Activated naive CD8-positive, alpha-beta T cell treated with anti-CD3 and anti-CD28 coated beads for 36 hours (primary cell): ENCODE measurements around the gene SSR2. TPM values are rescaled to one million over a fixed set of nuclear protein-coding genes. Genes with fewer than 3 reads are reported as not detected.
"Not testable (repeated sequence)": the region's sequence is repeated elsewhere in the genome, so short reads cannot be mapped to it uniquely, and the experiment has no call there.

Experiments used
- DNase-seq: peaks from one replicate; pipeline ENCODE4 v3.0.0; 2021
- H3K27ac Mint-ChIP-seq: one replicate; pipeline ENCODE4 v1.8.0; 2022; ENCODE audit warnings: mild to moderate bottlenecking, moderate library complexity, mixed read lengths
- H3K27me3 Mint-ChIP-seq: one replicate; pipeline ENCODE4 v1.8.0; 2022; ENCODE audit warnings: mild to moderate bottlenecking, mixed read lengths
- H3K36me3 Mint-ChIP-seq: one replicate; pipeline ENCODE4 v1.8.0; 2021; ENCODE audit warnings: mild to moderate bottlenecking, mixed read lengths
- H3K4me1 Mint-ChIP-seq: one replicate; pipeline ENCODE4 v1.8.0; 2021; ENCODE audit warnings: mixed read lengths
- H3K4me3 Mint-ChIP-seq: one replicate; pipeline ENCODE4 v1.8.0; 2022; ENCODE audit warnings: mild to moderate bottlenecking, moderate library complexity, mixed read lengths
- H3K9me3 Mint-ChIP-seq: one replicate; pipeline ENCODE4 v1.8.0; 2022; ENCODE audit warnings: mixed read lengths
- total RNA-seq, 2 experiments: library from RNA; stranded (reverse); gene quantifications; one replicate each; pipeline ENCODE4 v1.2.3, GENCODE V29; 2021

SSR2 gene
- total RNA-seq, 2 experiments from 2014 or later = 155 TPM

DNA sequence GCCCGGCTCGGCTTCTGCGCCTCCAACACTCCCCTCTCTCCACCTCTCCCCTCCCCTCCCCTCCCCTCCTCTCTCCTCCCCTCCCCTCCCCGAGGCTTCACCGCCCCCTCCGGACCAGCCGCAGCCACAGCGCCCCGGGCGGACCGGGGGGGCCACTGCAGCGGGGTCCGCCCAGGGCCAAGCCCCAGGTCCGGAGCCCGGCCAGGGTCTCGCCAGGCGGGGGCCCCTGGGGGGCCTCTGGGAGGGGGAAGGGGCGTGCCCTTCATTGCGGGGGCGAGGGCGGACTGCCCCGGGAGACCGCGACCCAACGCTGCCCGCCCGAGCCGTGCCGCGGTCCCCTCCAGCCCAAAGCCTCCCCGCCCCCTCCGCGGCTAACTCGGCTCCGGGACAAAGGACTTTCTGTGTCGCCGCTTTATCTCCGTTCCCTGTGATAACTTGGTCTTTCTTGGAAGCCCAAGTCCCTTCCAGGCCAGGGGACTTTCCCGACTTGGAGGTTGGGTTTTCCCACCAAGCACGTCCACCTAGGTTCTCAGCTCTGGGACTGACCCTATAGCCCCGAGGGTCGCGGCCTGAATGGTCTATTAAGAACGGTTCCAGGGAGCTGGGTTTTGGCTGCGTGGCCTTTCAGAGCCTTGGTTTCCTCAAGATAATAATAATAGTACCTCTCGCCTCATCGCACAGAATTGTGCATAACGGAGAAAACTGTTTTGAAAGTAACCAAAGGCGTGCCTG is 33.2 kb upstream of the SSR2 start, which contains the start of gene UBQLN4:
Gene UBQLN4 (minus strand): TSS at position 31 of the 732 bp plus-strand sequence. CDS start 97 bp downstream, outside the sequence.
- Mint-ChIP-seq H3K4me3 (peak within 1 kb of the TSS; percentile 95), H3K27ac (peak within 1 kb of the TSS; percentile 93), H3K9me3 (no peaks in the 10 kb centered on the region), H3K36me3 (peaks cover 9% of the 10 kb centered on the region), H3K4me1 (peaks cover 32% of the 10 kb centered on the region), H3K27me3 (no peaks in the 10 kb centered on the region)
- DNase-seq = peak; percentile 88

DNA sequence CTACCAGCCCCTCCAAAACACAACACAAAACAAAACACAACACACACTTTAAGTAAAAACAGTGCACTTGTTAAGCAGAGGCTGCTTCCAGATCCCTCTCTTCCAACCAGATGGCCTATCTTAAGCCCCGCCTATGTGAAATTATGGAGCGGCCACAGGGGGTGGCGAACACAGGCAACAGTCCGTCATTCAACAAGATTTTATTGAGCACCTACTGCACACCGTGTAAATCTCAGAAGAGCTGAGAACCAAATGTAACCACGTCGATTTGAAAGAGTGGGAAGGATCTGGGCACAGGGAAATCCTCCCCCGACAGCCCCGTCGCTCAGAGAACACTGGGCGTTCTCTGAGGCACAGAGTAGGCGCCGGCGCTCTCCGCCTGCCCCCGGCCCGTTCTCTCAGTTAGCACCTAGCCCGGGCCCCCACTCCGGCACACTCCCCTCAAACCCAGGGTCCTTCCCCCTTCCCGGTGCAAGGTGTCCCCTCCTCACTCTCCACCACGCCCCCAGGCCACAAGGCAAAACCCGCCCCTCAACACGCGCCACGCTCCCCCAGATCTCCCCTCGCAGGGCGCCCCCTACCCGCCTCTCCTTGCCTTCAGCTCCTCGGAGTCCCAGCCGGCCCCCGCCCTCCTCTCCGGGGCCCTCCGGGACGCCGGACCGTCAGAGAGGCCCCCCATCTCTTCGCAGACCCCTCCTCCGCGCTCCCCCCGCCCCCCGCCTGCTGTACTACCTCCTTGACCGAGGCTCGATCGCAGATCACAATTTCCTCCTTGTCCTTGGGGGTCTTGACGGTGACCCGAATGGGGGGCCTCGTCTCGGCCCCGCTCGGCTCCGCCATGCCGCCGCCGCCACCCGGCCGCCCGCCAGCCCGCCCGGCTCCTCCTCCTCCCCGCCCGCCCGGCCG is 32.4 kb upstream of the SSR2 start:
- peak overlapping the region; percentile 91 for H3K27ac Mint-ChIP-seq
- no peaks in the 10 kb centered on the region for H3K27me3 Mint-ChIP-seq
- DNase-seq = peak; percentile 76
- peaks cover 32% of the 10 kb centered on the region for H3K4me1 Mint-ChIP-seq
- H3K36me3 Mint-ChIP-seq = peaks cover 9% of the 10 kb centered on the region
- no peaks in the 10 kb centered on the region for H3K9me3 Mint-ChIP-seq
- peak overlapping the region; percentile 95 for H3K4me3 Mint-ChIP-seq

DNA sequence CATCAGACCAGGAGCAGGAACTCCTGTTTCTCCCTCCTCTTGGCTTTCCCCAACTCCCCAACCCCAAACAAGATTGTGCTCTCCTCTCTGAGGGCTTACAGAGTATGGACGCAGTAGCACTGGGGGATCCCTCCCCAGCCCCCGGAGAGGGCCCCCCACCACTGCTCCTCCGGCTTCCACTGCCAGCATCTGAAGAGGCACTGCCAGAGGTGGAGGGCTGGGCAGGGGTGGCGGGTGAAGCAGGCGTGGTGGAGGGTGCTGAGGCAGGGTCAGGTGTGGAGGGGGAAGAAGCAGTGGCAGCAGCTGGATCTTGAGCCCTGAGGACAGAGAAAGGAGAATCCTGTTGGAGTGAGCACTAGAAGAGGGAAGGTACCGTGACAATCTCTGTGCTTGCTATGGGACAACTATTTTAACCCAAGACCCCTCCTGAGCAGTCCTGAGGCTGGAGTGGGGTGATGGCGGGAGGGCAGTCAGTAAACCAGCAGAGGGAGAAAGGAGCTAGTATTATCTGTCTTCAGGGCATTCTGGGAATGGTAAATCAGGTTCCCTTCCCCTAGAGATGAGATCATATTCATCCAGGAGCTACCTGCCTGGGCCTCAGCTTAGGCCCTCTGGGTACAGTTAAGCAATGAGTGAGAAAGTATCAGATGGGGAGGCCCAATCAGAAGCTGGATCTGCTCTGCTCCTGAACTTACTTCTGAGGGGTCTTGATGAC is 30.4 kb upstream of the SSR2 start:
- Mint-ChIP-seq H3K4me3 (peak overlapping the region; percentile 8), H3K27me3 (no peaks in the 10 kb centered on the region), H3K36me3 (peaks cover 4% of the 10 kb centered on the region), H3K9me3 (no peaks in the 10 kb centered on the region), H3K4me1 (peaks cover 26% of the 10 kb centered on the region), H3K27ac (no peak overlapping the region)
- no peak for DNase-seq

DNA sequence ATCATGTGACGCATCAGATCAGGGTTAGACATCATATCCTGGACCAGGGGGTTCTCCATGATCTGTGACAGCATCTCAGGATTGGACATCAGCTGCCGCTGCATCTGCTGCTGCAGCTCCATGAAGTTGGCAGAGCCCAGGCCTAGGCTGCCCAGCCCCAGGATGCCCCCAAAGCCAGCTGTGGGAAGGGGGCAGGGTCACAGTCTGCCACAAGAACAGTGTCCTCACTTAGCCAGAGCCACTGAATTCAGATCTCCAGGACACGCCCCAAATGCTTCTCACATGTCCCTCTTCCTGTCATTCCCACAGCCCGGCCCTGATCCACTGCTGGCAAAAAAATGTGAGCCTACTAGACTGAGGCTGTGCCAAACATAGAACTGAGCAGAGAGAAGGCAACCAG is 29.6 kb upstream of the SSR2 start:
- Mint-ChIP-seq H3K4me1 (peaks cover 19% of the 10 kb centered on the region), H3K36me3 (peaks cover 4% of the 10 kb centered on the region), H3K27me3 (no peaks in the 10 kb centered on the region), H3K27ac (no peak overlapping the region), H3K9me3 (no peaks in the 10 kb centered on the region), H3K4me3 (no peak overlapping the region)
- no peak for DNase-seq

DNA sequence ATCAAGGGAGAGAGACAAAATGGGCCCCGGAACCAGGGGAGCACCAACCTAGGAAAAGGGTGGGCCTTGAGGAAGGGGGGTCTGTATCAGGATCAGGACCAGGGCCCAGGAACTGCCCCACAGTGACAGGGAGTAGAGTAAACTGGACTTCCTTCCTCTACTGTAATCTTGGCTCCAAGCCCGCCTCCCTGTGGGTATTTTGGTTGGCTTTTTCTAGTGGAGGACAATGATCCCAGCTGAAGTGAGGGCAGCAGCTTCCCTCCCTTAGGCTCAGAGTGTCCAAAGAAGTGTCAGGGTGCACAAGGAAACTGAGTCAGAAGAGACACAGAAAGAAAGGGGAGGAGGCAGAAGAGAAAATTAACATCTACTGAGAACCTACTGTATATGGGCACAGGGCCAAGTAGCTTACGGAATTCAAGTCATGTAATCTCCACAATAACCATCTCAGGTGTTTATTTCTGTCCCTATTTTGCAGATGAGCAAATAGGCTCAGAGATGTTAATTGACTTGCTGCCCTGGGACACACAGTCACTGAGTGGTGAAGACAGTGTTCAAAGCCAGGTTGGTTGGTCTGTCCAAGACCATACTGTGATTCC is 28.0 kb upstream of the SSR2 start:
- Mint-ChIP-seq H3K9me3 (no peaks in the 10 kb centered on the region), H3K27me3 (no peaks in the 10 kb centered on the region), H3K4me1 (peaks cover 13% of the 10 kb centered on the region), H3K27ac (no peak overlapping the region), H3K4me3 (no peak overlapping the region), H3K36me3 (peaks cover 6% of the 10 kb centered on the region)
- no peak for DNase-seq

DNA sequence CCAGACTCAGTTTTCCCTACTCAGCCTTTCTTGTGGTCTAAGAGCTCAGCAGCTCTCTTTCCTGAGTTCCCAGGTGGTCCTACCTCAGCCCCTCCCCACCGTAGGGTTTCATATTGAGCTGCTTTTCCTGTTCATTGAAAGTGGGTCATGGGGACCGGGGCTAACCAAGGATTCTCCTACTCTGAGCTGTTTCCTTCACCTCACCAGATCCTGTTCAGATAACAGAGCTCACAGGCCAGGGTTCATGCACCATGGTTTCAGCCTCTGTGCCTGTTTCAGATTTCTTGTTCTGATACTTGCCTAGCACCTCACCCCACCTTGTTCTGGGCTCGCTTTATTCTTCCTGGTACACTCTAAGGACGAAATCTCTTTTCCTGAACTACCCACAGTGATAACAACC is 24.3 kb upstream of the SSR2 start:
- Mint-ChIP-seq H3K27me3 (no peaks in the 10 kb centered on the region), H3K4me3 (no peak overlapping the region), H3K27ac (no peak overlapping the region), H3K36me3 (peaks cover 11% of the 10 kb centered on the region), H3K9me3 (no peaks in the 10 kb centered on the region), H3K4me1 (no peaks in the 10 kb centered on the region)
- DNase-seq = no peak

DNA sequence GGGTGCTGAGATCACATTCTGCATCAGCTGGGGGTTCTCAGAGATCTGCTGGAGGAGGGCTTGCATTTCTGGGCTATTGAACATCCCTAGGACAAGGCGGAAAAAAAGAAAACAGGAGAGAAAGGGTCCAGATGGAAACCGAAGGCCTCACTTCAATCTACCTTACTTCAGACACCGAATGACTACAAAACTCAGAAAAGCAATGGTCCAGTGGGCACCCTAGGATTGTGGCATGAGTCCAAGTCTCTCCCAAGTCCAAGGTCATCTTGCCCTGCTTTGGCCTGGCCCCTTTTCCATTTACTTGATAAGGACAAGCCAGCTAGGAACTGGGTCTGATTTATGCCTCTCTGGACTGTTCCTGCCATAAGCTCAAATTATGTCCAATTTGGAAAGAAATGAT is 22.1 kb upstream of the SSR2 start:
- Mint-ChIP-seq H3K4me1 (no peaks in the 10 kb centered on the region), H3K27me3 (no peaks in the 10 kb centered on the region), H3K4me3 (no peak overlapping the region), H3K9me3 (no peaks in the 10 kb centered on the region), H3K36me3 (peaks cover 11% of the 10 kb centered on the region), H3K27ac (no peak overlapping the region)
- DNase-seq = no peak

DNA sequence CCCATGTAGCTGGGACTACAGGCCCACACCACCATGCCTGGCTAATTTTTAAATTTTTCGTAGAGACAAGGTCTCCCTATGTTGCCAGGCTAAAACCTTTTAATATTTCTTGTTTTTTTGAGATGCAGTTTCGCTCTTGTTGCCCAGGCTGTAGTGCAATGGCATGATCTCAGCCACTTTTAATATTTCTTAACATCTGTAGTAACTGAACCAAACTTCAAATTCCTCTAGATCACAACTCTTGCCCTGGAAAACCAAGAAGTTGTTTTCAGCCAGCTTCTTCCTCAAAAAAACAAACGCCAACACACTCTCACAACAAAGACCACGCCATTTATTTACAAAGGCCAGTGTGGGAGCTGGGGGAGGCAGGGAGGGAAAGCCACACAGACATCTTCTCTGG is 14.2 kb upstream of the SSR2 start:
- not testable (repeated sequence) for H3K9me3 Mint-ChIP-seq, H3K4me1 Mint-ChIP-seq, H3K36me3 Mint-ChIP-seq, H3K27me3 Mint-ChIP-seq, H3K27ac Mint-ChIP-seq, H3K4me3 Mint-ChIP-seq, DNase-seq

DNA sequence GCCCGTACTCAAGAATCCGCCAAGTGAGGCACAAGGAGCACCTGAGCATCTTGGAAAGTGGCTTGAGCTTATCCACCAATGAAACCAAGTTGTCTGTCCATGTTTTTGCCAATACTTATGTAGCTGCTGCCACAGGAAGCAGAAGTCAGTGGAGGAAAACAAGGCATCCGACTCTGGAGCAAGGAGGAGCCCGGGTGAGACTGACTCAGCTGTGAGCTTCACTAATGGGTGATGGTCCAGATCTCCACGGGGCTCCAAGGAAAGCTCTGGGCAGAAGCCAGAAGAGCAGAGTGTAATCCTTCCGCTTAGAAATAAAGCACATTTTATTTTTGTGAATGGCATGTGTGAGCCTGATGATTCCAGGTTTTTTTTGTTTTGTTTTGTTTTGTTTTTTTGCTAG is 12.3 kb upstream of the SSR2 start:
- DNase-seq = no peak
- Mint-ChIP-seq H3K36me3 (peaks cover 3% of the 10 kb centered on the region), H3K4me1 (no peaks in the 10 kb centered on the region), H3K9me3 (no peaks in the 10 kb centered on the region), H3K27ac (no peak overlapping the region), H3K4me3 (no peak overlapping the region), H3K27me3 (no peaks in the 10 kb centered on the region)

DNA sequence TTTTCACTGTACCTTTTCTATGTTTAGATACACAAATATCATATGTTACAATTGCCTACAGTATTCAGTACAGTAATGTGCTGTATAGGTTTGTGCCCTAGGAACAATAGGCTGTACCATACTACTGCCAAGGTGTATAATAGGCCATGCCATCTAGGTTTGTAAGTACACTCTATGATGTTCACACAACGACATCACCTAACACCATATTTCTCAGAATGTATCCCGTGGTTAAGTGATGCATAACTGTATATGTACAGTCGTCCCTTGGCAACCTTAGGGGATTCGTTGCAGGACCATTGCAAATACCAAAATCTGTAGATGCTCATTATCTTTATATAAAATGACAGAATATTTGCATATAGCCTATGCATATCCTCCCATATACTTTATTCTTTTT is 5.8 kb upstream of the SSR2 start:
- H3K4me1 Mint-ChIP-seq = peaks cover 7% of the 10 kb centered on the region
- no peak overlapping the region for H3K27ac Mint-ChIP-seq
- H3K9me3 Mint-ChIP-seq = no peaks in the 10 kb centered on the region
- no peaks in the 10 kb centered on the region for H3K36me3 Mint-ChIP-seq
- DNase-seq = no peak
- no peak overlapping the region for H3K4me3 Mint-ChIP-seq
- H3K27me3 Mint-ChIP-seq = peaks cover 13% of the 10 kb centered on the region

DNA sequence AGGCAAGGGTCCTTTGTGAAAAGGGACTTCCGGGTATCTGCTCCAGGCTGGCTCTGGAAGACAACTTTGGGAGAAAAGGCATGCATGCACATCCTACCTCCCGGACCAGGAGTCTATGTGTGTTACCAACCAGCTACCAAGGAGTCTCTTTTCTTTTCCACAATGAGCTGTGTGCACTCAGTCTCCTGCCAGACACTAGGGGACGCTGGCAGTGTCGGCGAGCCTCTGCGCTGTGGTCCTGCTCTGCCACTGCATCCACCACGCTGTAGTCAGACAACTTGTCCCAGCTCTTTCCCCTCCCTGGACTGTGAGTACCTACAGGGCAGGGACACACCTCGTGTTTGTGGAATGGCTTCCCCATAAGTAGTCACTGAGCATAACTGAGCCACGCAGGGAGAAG is 5.1 kb upstream of the SSR2 start:
- Mint-ChIP-seq H3K27me3 (peaks cover 13% of the 10 kb centered on the region), H3K9me3 (no peaks in the 10 kb centered on the region), H3K36me3 (no peaks in the 10 kb centered on the region)

DNA sequence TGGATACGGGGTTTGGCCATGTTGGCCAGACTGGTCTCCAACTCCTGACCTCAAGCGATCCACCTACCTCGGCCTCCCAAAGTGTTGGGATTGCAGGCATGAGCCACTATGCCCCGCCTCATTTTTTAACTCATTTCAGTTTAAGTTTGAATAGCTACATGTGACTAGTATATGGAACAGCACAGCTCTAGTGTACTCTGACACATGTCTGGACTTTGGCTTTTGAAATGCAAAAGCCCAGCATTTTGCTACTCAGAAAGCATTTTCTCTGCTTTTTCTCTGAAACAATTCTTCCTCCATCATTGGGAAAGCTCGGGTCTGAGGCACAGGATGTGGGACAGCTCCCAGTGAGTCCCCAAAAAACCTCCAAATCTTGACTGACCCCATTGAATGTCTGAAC is 4.0 kb upstream of the SSR2 start:
- no peak overlapping the region for H3K4me3 Mint-ChIP-seq
- peaks cover 13% of the 10 kb centered on the region for H3K27me3 Mint-ChIP-seq
- H3K27ac Mint-ChIP-seq = no peak overlapping the region
- DNase-seq = no peak
- peaks cover 12% of the 10 kb centered on the region for H3K4me1 Mint-ChIP-seq
- no peaks in the 10 kb centered on the region for H3K9me3 Mint-ChIP-seq
- peaks cover 6% of the 10 kb centered on the region for H3K36me3 Mint-ChIP-seq

More for the DNA sequence above, 5.1 kb upstream of the SSR2 start:
- H3K4me3 Mint-ChIP-seq = no peak overlapping the region
- H3K27ac Mint-ChIP-seq = no peak overlapping the region
- H3K4me1 Mint-ChIP-seq = peaks cover 8% of the 10 kb centered on the region
- DNase-seq = peak; percentile 45

DNA sequence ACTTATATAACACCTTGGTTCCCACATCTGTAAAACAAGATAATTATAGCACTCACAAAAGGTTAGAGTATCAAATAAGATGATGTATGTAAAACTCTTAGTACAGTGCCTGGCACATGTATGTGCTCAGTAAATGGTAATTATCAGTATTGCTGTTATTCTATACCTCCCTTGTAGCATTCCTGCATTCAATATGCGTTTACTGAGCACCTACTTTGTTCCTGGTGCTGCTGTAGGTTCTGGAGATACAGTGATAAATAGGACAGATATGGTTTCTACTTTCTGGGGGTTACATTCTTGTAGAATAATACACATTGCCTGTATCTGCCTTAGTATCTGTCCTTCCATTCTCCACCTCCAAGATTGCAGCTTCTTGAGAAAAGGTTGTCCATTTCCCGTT is 1.2 kb upstream of the SSR2 start:
- Mint-ChIP-seq H3K9me3 (no peaks in the 10 kb centered on the region), H3K27ac (no peak overlapping the region), H3K4me3 (no peak overlapping the region), H3K4me1 (peaks cover 21% of the 10 kb centered on the region), H3K36me3 (peaks cover 19% of the 10 kb centered on the region), H3K27me3 (peaks cover 13% of the 10 kb centered on the region)
- DNase-seq = no peak

DNA sequence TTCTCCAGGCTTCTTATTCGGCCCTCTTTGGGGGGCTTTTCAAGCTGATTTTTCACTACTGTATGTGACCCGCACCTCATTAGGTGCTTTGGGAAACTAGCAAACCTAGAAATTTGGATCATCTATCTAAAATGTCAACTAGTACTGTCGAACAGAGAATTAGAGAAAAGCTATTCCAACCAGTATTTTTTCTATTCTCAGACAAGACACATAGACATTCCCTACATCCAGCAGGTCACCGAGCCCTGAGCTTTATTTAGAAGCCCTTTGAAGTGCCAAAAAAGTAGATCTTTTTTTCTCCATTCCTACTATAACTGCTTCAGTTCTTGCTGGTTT is 310 bp upstream of the SSR2 start:
- Mint-ChIP-seq H3K36me3 (peaks cover 24% of the 10 kb centered on the region), H3K4me3 (peak overlapping the region; percentile 96), H3K27me3 (peaks cover 13% of the 10 kb centered on the region), H3K9me3 (no peaks in the 10 kb centered on the region), H3K4me1 (peaks cover 24% of the 10 kb centered on the region), H3K27ac (peak overlapping the region; percentile 93)
- DNase-seq = no peak

DNA sequence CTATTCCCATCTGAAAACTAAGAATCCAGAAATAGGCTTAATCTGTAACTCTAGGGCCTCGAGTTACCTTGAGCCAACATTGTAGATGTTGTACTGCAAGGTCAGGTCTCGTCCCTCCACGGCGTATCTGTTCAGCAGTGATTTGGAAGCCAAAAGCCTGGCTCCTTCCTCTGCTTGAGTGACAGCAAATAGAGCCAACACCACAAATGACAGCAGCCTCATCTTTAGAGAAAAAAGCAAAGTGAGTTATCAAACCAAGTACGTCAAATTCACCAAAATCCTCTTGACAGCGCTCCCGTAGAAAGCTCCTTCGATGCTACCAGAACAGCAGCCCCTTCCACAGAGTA is 832 bp downstream of the SSR2 start:
- peak overlapping the region; percentile 93 for H3K27ac Mint-ChIP-seq
- peaks cover 20% of the 10 kb centered on the region for H3K4me1 Mint-ChIP-seq
- H3K4me3 Mint-ChIP-seq = peak overlapping the region; percentile 96
- no peak for DNase-seq
- no peaks in the 10 kb centered on the region for H3K9me3 Mint-ChIP-seq
- peaks cover 1% of the 10 kb centered on the region for H3K27me3 Mint-ChIP-seq
- peaks cover 24% of the 10 kb centered on the region for H3K36me3 Mint-ChIP-seq
